Measurements from ENCODE around the gene SHISAL2A.

SHISAL2A gene

DNA sequence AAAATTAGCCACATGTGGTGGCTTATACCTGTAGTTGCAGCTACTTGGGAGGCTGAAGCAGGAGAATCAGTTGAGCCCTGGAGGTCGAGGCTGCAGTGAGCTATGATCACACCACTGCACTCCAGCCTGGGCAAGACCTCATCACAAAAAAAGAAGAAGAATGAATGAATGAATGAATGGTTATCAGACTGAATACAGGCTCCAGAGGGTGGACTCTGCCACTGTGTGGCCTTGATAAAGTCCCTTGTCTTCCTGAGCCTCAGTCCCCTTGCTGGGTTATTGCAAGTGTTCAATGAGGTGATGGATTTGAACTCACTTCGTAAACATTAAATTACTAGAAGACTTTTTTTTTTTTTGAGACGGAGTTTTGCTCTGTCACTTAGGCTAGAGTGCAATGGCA is 24.7 kb downstream of the SHISAL2A start:
- Histone ChIP-seq H3K4me3 (ENCODE audit: insufficient read depth, low read depth, low read length, poor library complexity, severe bottlenecking) (no peak overlapping the region), H3K27me3 (replicated peaks; ENCODE audit: control insufficient read depth, insufficient read depth, low read length, poor library complexity, severe bottlenecking) (no peaks in the 10 kb centered on the region), H3K9me3 (ENCODE audit: control insufficient read depth, low read length) (no peaks in the 10 kb centered on the region), H3K4me1 (ENCODE audit: control insufficient read depth, insufficient read depth, low read length, poor library complexity, severe bottlenecking) (no peaks in the 10 kb centered on the region), H3K27ac (ENCODE audit: insufficient read depth, low read length, poor library complexity, severe bottlenecking) (no peak overlapping the region), H3K36me3 (ENCODE audit: control insufficient read depth, insufficient read depth, low read length) (peaks cover 26% of the 10 kb centered on the region)
- DNase-seq = no peak

GRCh38 chr1:52658795-52659194 is 25.8 kb downstream of the SHISAL2A start:
- Histone ChIP-seq H3K27ac (ENCODE audit: insufficient read depth, low read length, poor library complexity, severe bottlenecking) (no peak overlapping the region), H3K4me1 (ENCODE audit: control insufficient read depth, insufficient read depth, low read length, poor library complexity, severe bottlenecking) (no peaks in the 10 kb centered on the region), H3K9me3 (ENCODE audit: control insufficient read depth, low read length) (no peaks in the 10 kb centered on the region), H3K4me3 (ENCODE audit: insufficient read depth, low read depth, low read length, poor library complexity, severe bottlenecking) (no peak overlapping the region), H3K36me3 (ENCODE audit: control insufficient read depth, insufficient read depth, low read length) (peaks cover 21% of the 10 kb centered on the region), H3K27me3 (replicated peaks; ENCODE audit: control insufficient read depth, insufficient read depth, low read length, poor library complexity, severe bottlenecking) (no peaks in the 10 kb centered on the region)
- no peak for DNase-seq

DNA sequence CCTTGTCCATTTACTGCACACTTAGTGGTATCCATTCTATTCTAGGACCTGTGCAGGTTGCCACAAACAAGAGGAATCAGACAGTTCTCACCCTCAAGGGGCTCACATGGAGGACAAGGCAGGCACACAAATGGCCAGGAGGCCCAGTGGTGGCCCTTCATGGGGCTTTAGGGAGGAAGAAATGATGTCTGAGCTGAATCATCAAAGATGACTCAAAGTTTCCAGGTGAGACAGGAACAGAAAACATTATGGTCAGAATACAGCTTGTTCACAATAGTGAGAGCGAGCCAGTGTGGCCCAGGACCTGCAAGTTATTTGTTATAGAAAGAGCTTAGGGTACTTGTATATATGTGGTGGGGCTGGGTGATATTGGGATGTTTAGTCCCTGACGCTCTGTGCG is 26.4 kb downstream of the SHISAL2A start:
- Histone ChIP-seq H3K4me1 (ENCODE audit: control insufficient read depth, insufficient read depth, low read length, poor library complexity, severe bottlenecking) (no peaks in the 10 kb centered on the region), H3K36me3 (ENCODE audit: control insufficient read depth, insufficient read depth, low read length) (peaks cover 21% of the 10 kb centered on the region), H3K9me3 (ENCODE audit: control insufficient read depth, low read length) (no peaks in the 10 kb centered on the region), H3K4me3 (ENCODE audit: insufficient read depth, low read depth, low read length, poor library complexity, severe bottlenecking) (no peak overlapping the region), H3K27ac (ENCODE audit: insufficient read depth, low read length, poor library complexity, severe bottlenecking) (no peak overlapping the region), H3K27me3 (replicated peaks; ENCODE audit: control insufficient read depth, insufficient read depth, low read length, poor library complexity, severe bottlenecking) (no peaks in the 10 kb centered on the region)
- no peak for DNase-seq

DNA sequence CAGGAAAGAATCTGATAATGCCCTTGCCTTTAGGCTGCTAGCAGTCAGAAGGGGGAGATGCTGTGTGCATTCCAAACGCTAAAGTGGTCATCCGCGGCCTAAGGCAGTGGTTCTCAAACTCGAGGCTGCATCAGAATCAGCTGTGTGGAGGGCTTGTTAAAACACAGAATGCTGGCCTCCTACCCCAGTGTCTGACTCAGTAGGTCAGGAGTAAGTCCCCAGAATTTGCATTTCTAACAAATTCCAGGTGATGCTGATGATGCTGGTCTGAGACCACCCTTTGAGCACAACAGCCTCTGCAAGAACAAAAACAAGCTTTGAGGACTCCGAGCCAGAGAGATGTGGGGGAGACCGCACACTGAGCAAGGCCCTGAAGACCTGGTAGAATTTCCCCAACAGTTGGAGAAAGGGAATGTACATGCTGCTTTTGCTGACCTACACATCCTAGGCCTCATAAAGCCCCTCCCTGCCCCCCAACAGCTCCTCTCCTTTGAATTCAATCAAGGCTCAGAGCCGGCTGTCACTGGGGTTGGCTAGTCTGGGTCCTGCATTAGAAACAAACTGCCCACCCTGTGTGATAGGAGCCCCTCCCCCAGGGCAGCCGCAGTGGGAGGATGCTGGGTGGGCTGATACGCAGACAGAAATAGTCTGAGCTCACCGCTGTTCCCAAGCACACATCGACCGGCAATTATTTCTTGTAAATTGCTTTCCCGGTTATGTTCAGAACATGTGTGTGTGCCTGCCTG is 27.1 kb downstream of the SHISAL2A start:
- H3K9me3 ChIP-seq (ENCODE audit: control insufficient read depth, low read length) = no peaks in the 10 kb centered on the region
- H3K27ac ChIP-seq (ENCODE audit: insufficient read depth, low read length, poor library complexity, severe bottlenecking) = no peak overlapping the region
- H3K36me3 ChIP-seq (ENCODE audit: control insufficient read depth, insufficient read depth, low read length) = peaks cover 21% of the 10 kb centered on the region
- H3K27me3 ChIP-seq (replicated peaks; ENCODE audit: control insufficient read depth, insufficient read depth, low read length, poor library complexity, severe bottlenecking) = no peaks in the 10 kb centered on the region
- no peak overlapping the region for H3K4me3 ChIP-seq (ENCODE audit: insufficient read depth, low read depth, low read length, poor library complexity, severe bottlenecking)
- no peaks in the 10 kb centered on the region for H3K4me1 ChIP-seq (ENCODE audit: control insufficient read depth, insufficient read depth, low read length, poor library complexity, severe bottlenecking)
- DNase-seq = no peak

DNA sequence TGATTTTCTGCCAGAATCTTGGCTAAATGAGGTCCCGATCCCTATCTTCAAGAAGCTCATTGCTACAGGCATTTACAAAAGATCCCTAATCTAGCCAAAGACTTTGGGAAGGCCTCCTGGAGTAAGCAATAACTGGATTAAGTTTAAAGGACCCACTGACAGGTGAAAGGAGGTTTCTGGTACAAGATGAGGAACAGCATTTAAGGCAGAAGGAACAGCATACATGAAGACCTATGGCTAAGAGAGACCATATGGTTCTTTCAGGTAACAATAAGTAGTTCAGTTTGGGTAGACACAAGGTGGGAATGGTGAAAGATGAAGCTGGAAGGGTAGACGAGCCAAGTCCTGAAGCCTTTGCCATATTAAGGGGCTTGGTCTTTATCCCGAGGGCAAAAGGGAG is 27.8 kb downstream of the SHISAL2A start:
- Histone ChIP-seq H3K9me3 (ENCODE audit: control insufficient read depth, low read length) (no peaks in the 10 kb centered on the region), H3K4me3 (ENCODE audit: insufficient read depth, low read depth, low read length, poor library complexity, severe bottlenecking) (no peak overlapping the region), H3K4me1 (ENCODE audit: control insufficient read depth, insufficient read depth, low read length, poor library complexity, severe bottlenecking) (no peaks in the 10 kb centered on the region), H3K36me3 (ENCODE audit: control insufficient read depth, insufficient read depth, low read length) (peaks cover 21% of the 10 kb centered on the region), H3K27me3 (replicated peaks; ENCODE audit: control insufficient read depth, insufficient read depth, low read length, poor library complexity, severe bottlenecking) (no peaks in the 10 kb centered on the region), H3K27ac (ENCODE audit: insufficient read depth, low read length, poor library complexity, severe bottlenecking) (no peak overlapping the region)
- no peak for DNase-seq

DNA sequence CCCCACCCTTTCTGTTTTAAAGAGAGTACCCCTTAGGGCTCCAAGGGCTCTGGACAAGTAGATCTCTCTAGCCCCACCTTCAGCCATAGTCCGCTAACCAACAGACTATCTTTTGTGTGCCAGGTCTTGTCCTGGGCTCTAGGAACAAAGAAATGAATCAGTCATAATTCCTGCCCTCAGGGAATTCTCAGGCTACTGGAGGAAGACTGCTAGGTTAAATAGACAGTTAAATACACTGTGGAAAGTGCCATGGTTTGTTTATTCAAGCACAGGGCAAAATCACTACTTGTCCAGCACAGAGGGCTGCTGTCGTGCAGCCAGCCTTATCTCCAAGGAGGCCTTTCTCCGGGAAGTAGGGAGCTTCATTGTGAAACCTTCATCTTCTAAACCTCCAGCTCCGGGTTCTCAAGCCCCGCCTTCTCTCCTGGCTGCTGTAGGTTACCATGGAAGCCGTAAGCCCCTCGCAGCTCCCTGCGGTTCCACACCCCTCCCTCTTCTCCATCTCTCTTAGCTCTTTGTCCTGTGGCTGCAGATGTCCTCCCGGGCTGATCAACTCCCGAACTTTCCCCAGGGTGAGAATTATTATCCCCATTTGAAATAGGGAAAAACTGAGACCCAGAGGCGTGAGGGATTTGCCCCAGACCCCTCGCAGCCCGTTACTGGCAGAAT is 29.8 kb downstream of the SHISAL2A start:
- H3K27me3 ChIP-seq (replicated peaks; ENCODE audit: control insufficient read depth, insufficient read depth, low read length, poor library complexity, severe bottlenecking) = no peaks in the 10 kb centered on the region
- no peaks in the 10 kb centered on the region for H3K9me3 ChIP-seq (ENCODE audit: control insufficient read depth, low read length)
- no peaks in the 10 kb centered on the region for H3K4me1 ChIP-seq (ENCODE audit: control insufficient read depth, insufficient read depth, low read length, poor library complexity, severe bottlenecking)
- no peak overlapping the region for H3K27ac ChIP-seq (ENCODE audit: insufficient read depth, low read length, poor library complexity, severe bottlenecking)
- no peak overlapping the region for H3K4me3 ChIP-seq (ENCODE audit: insufficient read depth, low read depth, low read length, poor library complexity, severe bottlenecking)
- peaks cover 18% of the 10 kb centered on the region for H3K36me3 ChIP-seq (ENCODE audit: control insufficient read depth, insufficient read depth, low read length)
- DNase-seq = no peak

- Histone ChIP-seq H3K4me1 (ENCODE audit: control insufficient read depth, insufficient read depth, low read length, poor library complexity, severe bottlenecking) (no peaks in the 10 kb centered on the region), H3K9me3 (ENCODE audit: control insufficient read depth, low read length) (no peaks in the 10 kb centered on the region), H3K4me3 (ENCODE audit: insufficient read depth, low read depth, low read length, poor library complexity, severe bottlenecking) (no peak overlapping the region), H3K27ac (ENCODE audit: insufficient read depth, low read length, poor library complexity, severe bottlenecking) (no peak overlapping the region), H3K27me3 (replicated peaks; ENCODE audit: control insufficient read depth, insufficient read depth, low read length, poor library complexity, severe bottlenecking) (no peaks in the 10 kb centered on the region), H3K36me3 (ENCODE audit: control insufficient read depth, insufficient read depth, low read length) (peaks cover 24% of the 10 kb centered on the region)
- no peak for DNase-seq
These were observed 30.7 kb downstream of the SHISAL2A start for GRCh38 chr1:52663716-52664115.

GRCh38 chr1:52665006-52665941 is 32.3 kb downstream of the SHISAL2A start:
- Histone ChIP-seq H3K36me3 (ENCODE audit: control insufficient read depth, insufficient read depth, low read length) (peaks cover 20% of the 10 kb centered on the region), H3K4me1 (ENCODE audit: control insufficient read depth, insufficient read depth, low read length, poor library complexity, severe bottlenecking) (no peaks in the 10 kb centered on the region), H3K27me3 (replicated peaks; ENCODE audit: control insufficient read depth, insufficient read depth, low read length, poor library complexity, severe bottlenecking) (no peaks in the 10 kb centered on the region), H3K27ac (ENCODE audit: insufficient read depth, low read length, poor library complexity, severe bottlenecking) (no peak overlapping the region), H3K4me3 (ENCODE audit: insufficient read depth, low read depth, low read length, poor library complexity, severe bottlenecking) (no peak overlapping the region), H3K9me3 (ENCODE audit: control insufficient read depth, low read length) (no peaks in the 10 kb centered on the region)
- DNase-seq = no peak

GRCh38 chr1:52667290-52667689 is 34.3 kb downstream of the SHISAL2A start:
- H3K27me3 ChIP-seq (replicated peaks; ENCODE audit: control insufficient read depth, insufficient read depth, low read length, poor library complexity, severe bottlenecking) = no peaks in the 10 kb centered on the region
- H3K27ac ChIP-seq (ENCODE audit: insufficient read depth, low read length, poor library complexity, severe bottlenecking) = no peak overlapping the region
- peaks cover 11% of the 10 kb centered on the region for H3K36me3 ChIP-seq (ENCODE audit: control insufficient read depth, insufficient read depth, low read length)
- H3K4me3 ChIP-seq (ENCODE audit: insufficient read depth, low read depth, low read length, poor library complexity, severe bottlenecking) = no peak overlapping the region
- DNase-seq = no peak
- no peaks in the 10 kb centered on the region for H3K9me3 ChIP-seq (ENCODE audit: control insufficient read depth, low read length)
- no peaks in the 10 kb centered on the region for H3K4me1 ChIP-seq (ENCODE audit: control insufficient read depth, insufficient read depth, low read length, poor library complexity, severe bottlenecking)

DNA sequence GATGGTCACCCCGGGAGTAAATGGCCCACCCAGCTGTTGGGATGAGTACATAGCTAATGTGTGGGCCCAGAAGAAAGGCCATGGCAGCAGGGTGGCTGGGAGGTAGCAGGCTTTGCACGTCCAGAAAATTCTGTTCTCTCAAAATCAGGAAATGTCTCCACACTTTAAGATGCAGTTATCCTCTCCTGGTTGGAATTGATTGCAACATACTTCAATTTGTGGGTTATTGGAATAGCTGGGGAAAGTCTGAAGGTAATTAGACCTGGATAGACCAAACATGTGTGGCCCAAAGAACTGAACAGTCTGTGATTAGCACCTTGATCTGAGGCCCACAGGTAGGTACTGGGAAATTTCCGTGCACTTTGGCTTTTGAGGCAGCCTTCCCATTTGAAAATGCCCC is 35.0 kb downstream of the SHISAL2A start:
- Histone ChIP-seq H3K36me3 (ENCODE audit: control insufficient read depth, insufficient read depth, low read length) (peaks cover 14% of the 10 kb centered on the region), H3K4me1 (ENCODE audit: control insufficient read depth, insufficient read depth, low read length, poor library complexity, severe bottlenecking) (no peaks in the 10 kb centered on the region), H3K4me3 (ENCODE audit: insufficient read depth, low read depth, low read length, poor library complexity, severe bottlenecking) (no peak overlapping the region), H3K9me3 (ENCODE audit: control insufficient read depth, low read length) (no peaks in the 10 kb centered on the region), H3K27me3 (replicated peaks; ENCODE audit: control insufficient read depth, insufficient read depth, low read length, poor library complexity, severe bottlenecking) (no peaks in the 10 kb centered on the region), H3K27ac (ENCODE audit: insufficient read depth, low read length, poor library complexity, severe bottlenecking) (no peak overlapping the region)
- no peak for DNase-seq
